ENCODE measurements around the gene RBSN.

Gene RBSN

GRCh38 chr3:15099364-15100098, 583 bp upstream of the RBSN start:
- DNase-seq, result no peak

GRCh38 chr3:15097891-15098290, 1.1 kb downstream of the RBSN start:
- DNase-seq, result peak; percentile 35

GRCh38 chr3:15096046-15096445, 2.9 kb downstream of the RBSN start:
- no peak for DNase-seq

GRCh38 chr3:15094187-15094875, 4.6 kb downstream of the RBSN start:
- no peak for DNase-seq

GRCh38 chr3:15092686-15093085, 6.3 kb downstream of the RBSN start:
- DNase-seq, result peak; percentile 59

- no peak for DNase-seq
Observed at GRCh38 chr3:15091575-15091974, 7.4 kb downstream of the RBSN start.

- DNase-seq, result no peak
Observed at GRCh38 chr3:15089201-15089600, 9.7 kb downstream of the RBSN start.

- no peak for DNase-seq
Observed at GRCh38 chr3:15086699-15087098, 12.2 kb downstream of the RBSN start.

- no peak for DNase-seq
Observed at GRCh38 chr3:15086263-15086662, 12.7 kb downstream of the RBSN start.

- DNase-seq, result no peak
Observed at GRCh38 chr3:15083252-15083651, 15.7 kb downstream of the RBSN start.

- no peak for DNase-seq
Observed at GRCh38 chr3:15081960-15082664, 16.8 kb downstream of the RBSN start.

- no peak for DNase-seq
Observed at GRCh38 chr3:15079091-15079490, 19.9 kb downstream of the RBSN start.

- no peak for DNase-seq
Observed at GRCh38 chr3:15074500-15074899, 24.4 kb downstream of the RBSN start.

GRCh38 chr3:15071699-15072098, 27.2 kb downstream of the RBSN start:
- no peak for DNase-seq

- DNase-seq, result no peak
Observed at GRCh38 chr3:15069441-15069840, 29.5 kb downstream of the RBSN start.

- DNase-seq, result no peak
Observed at GRCh38 chr3:15066467-15066866, 32.5 kb downstream of the RBSN start.

GRCh38 chr3:15065550-15066007, 33.4 kb downstream of the RBSN start:
- DNase-seq, result no peak

GRCh38 chr3:15064835-15065549, 34.0 kb downstream of the RBSN start, which contains the start of gene MRPS25:
TSS of gene MRPS25 (minus strand) at chr3:15065315. CDS start at chr3:15065194, 121 bp downstream.
- DNase-seq, result peak; percentile 92

- DNase-seq, result peak; percentile 33
Observed at GRCh38 chr3:15064299-15064834, 34.6 kb downstream of the RBSN start.

GRCh38 chr3:15063656-15064286, 35.2 kb downstream of the RBSN start:
- no peak for DNase-seq

GRCh38 chr3:15063238-15063637, 35.7 kb downstream of the RBSN start:
- DNase-seq, result no peak

GRCh38 chr3:15060029-15060428, 38.9 kb downstream of the RBSN start:
- DNase-seq, result no peak
